Sigmoid colon (tissue), 7 donors: ENCODE data around the gene GNAI1. TPM values are rescaled to one million over a fixed set of nuclear protein-coding genes. Genes with fewer than 3 reads are reported as not detected.

Source experiments
- DNase-seq: peaks from one replicate; pipeline ENCODE4 v3.0.0-alpha.2; 2019
- H3K27ac ChIP-seq, 4 donors: fragments of 200-600 bp; sonication (generic); one replicate each; pipeline ENCODE4 v1.5.1; 2016 to 2019; ENCODE audit warnings: mild to moderate bottlenecking in 1 of 4
- H3K27me3 ChIP-seq, 3 donors: fragments of 200-600 bp; sonication (generic); one replicate each; pipeline ENCODE4 v1.5.1; 2019; ENCODE audit warnings: mild to moderate bottlenecking in 1 of 3
- H3K36me3 ChIP-seq, 4 donors: fragments of 200-600 bp; sonication (generic); one replicate each; pipeline ENCODE4 v1.5.1; 2016 to 2019
- H3K4me1 ChIP-seq, 4 donors: fragments of 200-600 bp; sonication (generic); one replicate each; pipeline ENCODE4 v1.5.1; 2017 to 2019
- H3K4me3 ChIP-seq, 4 donors: fragments of 200-600 bp; sonication (generic); one replicate each; pipeline ENCODE4 v1.5.1; 2017 to 2019; ENCODE audit warnings: mild to moderate bottlenecking in 2 of 4, moderate library complexity in 1 of 4
- H3K9me3 ChIP-seq, 4 donors: fragments of 200-600 bp in 3 of 4; sonication (generic) in 3 of 4; one replicate each; pipeline versions ENCODE4 v1.5.1 to v1.6.1; 2013 to 2019
- CTCF ChIP-seq, 4 experiments: fragments of 450-650 bp in 3 of 4; fragments of 200-600 bp in 1 of 4; IDR thresholded peaks; one replicate each; pipeline ENCODE4 v1.5.1; 2016 to 2019; ENCODE audit warnings: antibody characterized with exemption in 4 of 4, mild to moderate bottlenecking in 3 of 4, moderate library complexity in 2 of 4
- EP300 ChIP-seq, 4 donors: sonication (generic); formaldehyde crosslinking; IDR thresholded peaks; one replicate each; pipeline ENCODE4 v1.6.1; 2017; ENCODE audit warnings: antibody characterized with exemption in 4 of 4
- POLR2A ChIP-seq, 2 donors: fragments of 450-650 bp; IDR thresholded peaks; one replicate each; pipeline ENCODE4 v1.6.1; 2016; ENCODE audit warnings: antibody characterized with exemption in 2 of 2, mild to moderate bottlenecking in 2 of 2, moderate library complexity in 2 of 2
- POLR2AphosphoS5 ChIP-seq, 4 donors: sonication (generic); formaldehyde crosslinking; IDR thresholded peaks; one replicate each; pipeline ENCODE4 v1.6.1; 2017; ENCODE audit warnings: antibody characterized with exemption in 4 of 4
- WGBS, 2 donors: extraction: QIAGEN DNeasy Blood & Tissue Kit; methylation state at CpG; one replicate each; pipeline ENCODE4 v1.1.7; 2013; 5-methylcytosine and 5-hydroxymethylcytosine counted together
- intact Hi-C: fragments of 100-400 bp; cut with DNase I; formaldehyde crosslinking; loops from one replicate; pipeline ENCODE4 v1.15.1; 2023
- polyA plus RNA-seq, 3 donors: library from polyadenylated mRNA; stranded (reverse); fragments of 200-250 nt; gene quantifications; one replicate each; pipeline ENCODE4 v1.2.3, GENCODE V29; 2013
- total RNA-seq, 4 donors: library from RNA; depleted of rRNA; stranded (reverse); fragments of >200 nt; gene quantifications; one replicate each; pipeline ENCODE4 v1.1.0, GENCODE V29; 2016
- donor health status: healthy with polysubstance abuse.
- donor health status: Bipolar disorder and iron deficiency.
- donor health status: healthy.

Gene GNAI1
- total and polyA plus RNA-seq, 7 donors, result 8.8 to 98.9 (median 50.9) TPM

- DNase-seq, result no peak
- Histone ChIP-seq H3K27ac (no peak overlapping the region), H3K4me3 (no peak overlapping the region), H3K4me1 (peaks cover 0 to 21% (median 11%) of the 10 kb centered on the region in 4 donors), H3K9me3 (no peaks in the 10 kb centered on the region), H3K27me3 (no peaks in the 10 kb centered on the region), H3K36me3 (no peaks in the 10 kb centered on the region)
- intact Hi-C loops, result no loop called here
- WGBS, 2 donors, result 71 to 96% methylated on average over 2 of the region's 2 CpGs
- no peak for TF ChIP-seq POLR2AphosphoS5 (IDR thresholded peaks at IDR 0.05)
- TF ChIP-seq POLR2A (IDR thresholded peaks at IDR 0.05), result no peak
- no peak for TF ChIP-seq CTCF (IDR thresholded peaks at IDR 0.05)
- TF ChIP-seq EP300 (IDR thresholded peaks at IDR 0.05), result no peak
These were observed 35.8 kb downstream of the GNAI1 start for GRCh38 chr7:80170445-80170844.

DNA sequence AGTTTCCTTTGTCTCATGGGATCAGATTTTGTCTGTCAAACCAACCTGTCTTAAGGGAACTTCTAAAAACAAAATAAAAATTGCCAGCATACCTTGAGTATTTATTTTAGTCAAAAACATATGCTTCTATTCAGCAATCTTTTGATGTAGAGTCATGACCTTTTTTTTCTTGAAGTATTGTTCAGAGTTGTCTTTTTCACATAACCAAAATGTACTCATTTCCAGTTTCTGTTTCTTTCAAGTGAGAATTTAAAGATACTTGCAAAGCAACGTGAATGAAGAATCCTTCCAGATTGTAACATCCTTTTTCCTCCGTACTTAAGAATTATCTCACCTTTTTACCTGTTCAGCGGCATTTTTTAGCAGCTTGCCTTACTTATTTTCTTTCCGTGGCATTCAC lies 37.8 kb downstream of the GNAI1 start:
- TF ChIP-seq EP300 (IDR thresholded peaks at IDR 0.05) (no peak), CTCF (IDR thresholded peaks at IDR 0.05) (no peak), POLR2A (IDR thresholded peaks at IDR 0.05) (no peak), POLR2AphosphoS5 (IDR thresholded peaks at IDR 0.05) (no peak)
- no peaks in the 10 kb centered on the region for H3K27me3 ChIP-seq
- H3K4me3 ChIP-seq, result no peak overlapping the region
- H3K4me1 ChIP-seq, result peaks cover 0 to 6% (median 0%) of the 10 kb centered on the region in 4 donors
- no peak for DNase-seq
- intact Hi-C loops, result no loop called here
- H3K27ac ChIP-seq, result no peak overlapping the region
- H3K36me3 ChIP-seq, result no peaks in the 10 kb centered on the region
- peaks cover 0 to 2% (median 0%) of the 10 kb centered on the region in 4 donors for H3K9me3 ChIP-seq
- 68 to 92% methylated on average over 4 of the region's 4 CpGs for WGBS, 2 donors

DNA sequence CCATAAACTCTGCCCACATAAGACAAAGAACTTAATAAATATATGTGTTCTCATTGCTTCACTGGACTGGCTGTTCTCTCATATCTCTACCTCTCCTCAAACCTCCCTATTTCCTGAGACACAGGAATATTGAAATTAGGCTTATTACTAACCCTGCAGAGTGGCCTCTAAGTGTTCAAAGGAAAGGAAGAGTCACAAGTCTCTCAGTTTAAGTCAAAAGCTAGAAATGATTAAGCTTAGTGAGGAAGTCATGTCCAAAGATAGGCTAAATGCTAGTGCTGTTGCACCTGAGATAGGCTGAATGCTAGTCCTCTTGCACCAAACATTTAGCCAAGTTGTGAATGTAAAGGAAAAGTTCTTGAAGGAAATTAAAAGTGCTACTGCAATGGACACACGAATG lies 41.1 kb downstream of the GNAI1 start:
- TF ChIP-seq CTCF (IDR thresholded peaks at IDR 0.05), result no peak
- no peak for TF ChIP-seq EP300 (IDR thresholded peaks at IDR 0.05)
- no peak for TF ChIP-seq POLR2A (IDR thresholded peaks at IDR 0.05)
- TF ChIP-seq POLR2AphosphoS5 (IDR thresholded peaks at IDR 0.05), result no peak
- 75 to 76% methylated on average over 1 of the region's 1 CpG for WGBS, 2 donors
- no peak overlapping the region for H3K27ac ChIP-seq
- H3K36me3 ChIP-seq, result no peaks in the 10 kb centered on the region
- peaks cover 0 to 6% (median 2%) of the 10 kb centered on the region in 4 donors for H3K4me1 ChIP-seq
- no peak for DNase-seq
- intact Hi-C loops, result no loop called here
- H3K9me3 ChIP-seq, result peaks cover 0 to 2% (median 0%) of the 10 kb centered on the region in 4 donors
- no peak overlapping the region for H3K4me3 ChIP-seq
- H3K27me3 ChIP-seq, result no peaks in the 10 kb centered on the region

- Histone ChIP-seq H3K4me1 (peaks cover 0 to 26% (median 5%) of the 10 kb centered on the region in 4 donors), H3K9me3 (peaks cover 0 to 2% (median 0%) of the 10 kb centered on the region in 4 donors), H3K36me3 (no peaks in the 10 kb centered on the region), H3K4me3 (no peak overlapping the region), H3K27me3 (no peaks in the 10 kb centered on the region), H3K27ac (no peak overlapping the region)
- WGBS, 2 donors, result 79 to 84% methylated on average over 4 of the region's 4 CpGs
- no peak for TF ChIP-seq POLR2A (IDR thresholded peaks at IDR 0.05)
- TF ChIP-seq POLR2AphosphoS5 (IDR thresholded peaks at IDR 0.05), result no peak
- no peak for TF ChIP-seq EP300 (IDR thresholded peaks at IDR 0.05)
- no peak for TF ChIP-seq CTCF (IDR thresholded peaks at IDR 0.05)
- DNase-seq, result no peak
- intact Hi-C loops, result no loop called here
These were observed 46.8 kb downstream of the GNAI1 start for GRCh38 chr7:80181411-80181810.

GRCh38 chr7:80182630-80183276 lies 48.1 kb downstream of the GNAI1 start:
- no peak for TF ChIP-seq CTCF (IDR thresholded peaks at IDR 0.05)
- Histone ChIP-seq H3K27ac (no peak overlapping the region), H3K36me3 (no peaks in the 10 kb centered on the region), H3K4me3 (no peak overlapping the region), H3K9me3 (no peaks in the 10 kb centered on the region), H3K4me1 (peaks cover 0 to 40% (median 18%) of the 10 kb centered on the region in 4 donors), H3K27me3 (no peaks in the 10 kb centered on the region)
- intact Hi-C loops, result no loop called here
- DNase-seq, result no peak
- 79 to 88% methylated on average over 3 of the region's 3 CpGs for WGBS, 2 donors
